ENCODE data around the gene TGM3. TPM values are rescaled to one million over a fixed set of nuclear protein-coding genes. Genes with fewer than 3 reads are reported as not detected.
A peak's percentile ranks its signal among the peaks of the same experiment; 100 is the strongest.

Gene TGM3
- total RNA-seq, 1 donor from 2014 or later = not detected

DNA sequence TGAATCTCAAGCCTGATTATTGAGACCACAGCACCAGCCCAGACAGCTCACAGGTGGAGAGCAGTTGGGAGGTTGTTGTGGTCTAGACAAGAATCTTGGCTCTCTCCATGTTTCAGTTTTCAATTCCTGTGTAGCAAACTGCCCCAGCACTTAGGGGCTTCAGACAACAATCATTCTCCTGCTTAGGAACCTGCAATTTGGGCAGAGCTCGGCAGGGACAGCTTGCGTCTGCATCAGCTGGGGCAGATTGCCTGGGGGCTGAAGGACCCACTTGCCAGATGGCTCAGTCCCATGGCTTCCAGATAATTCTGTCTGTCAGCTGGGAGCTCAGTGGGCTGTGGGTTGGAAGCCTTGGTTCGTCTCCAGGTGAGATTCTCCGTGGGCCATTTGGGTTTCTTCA is 91.8 kb downstream of the TGM3 start:
- Histone ChIP-seq H3K9me3 (peaks cover 3 to 5% of the 10 kb centered on the region in 2 donors), H3K27ac (no peak overlapping the region), H3K4me3 (no peak overlapping the region), H3K4me1 (no peaks in the 10 kb centered on the region), H3K36me3 (no peaks in the 10 kb centered on the region), H3K27me3 (no peaks in the 10 kb centered on the region)
- peak in 1 of 2 donors; percentile 40 for DNase-seq (ENCODE audit: low spot score in 2 of 2)
- intact Hi-C loops (cut with DNase I) = no loop called here
- TF ChIP-seq, protein P1, sequence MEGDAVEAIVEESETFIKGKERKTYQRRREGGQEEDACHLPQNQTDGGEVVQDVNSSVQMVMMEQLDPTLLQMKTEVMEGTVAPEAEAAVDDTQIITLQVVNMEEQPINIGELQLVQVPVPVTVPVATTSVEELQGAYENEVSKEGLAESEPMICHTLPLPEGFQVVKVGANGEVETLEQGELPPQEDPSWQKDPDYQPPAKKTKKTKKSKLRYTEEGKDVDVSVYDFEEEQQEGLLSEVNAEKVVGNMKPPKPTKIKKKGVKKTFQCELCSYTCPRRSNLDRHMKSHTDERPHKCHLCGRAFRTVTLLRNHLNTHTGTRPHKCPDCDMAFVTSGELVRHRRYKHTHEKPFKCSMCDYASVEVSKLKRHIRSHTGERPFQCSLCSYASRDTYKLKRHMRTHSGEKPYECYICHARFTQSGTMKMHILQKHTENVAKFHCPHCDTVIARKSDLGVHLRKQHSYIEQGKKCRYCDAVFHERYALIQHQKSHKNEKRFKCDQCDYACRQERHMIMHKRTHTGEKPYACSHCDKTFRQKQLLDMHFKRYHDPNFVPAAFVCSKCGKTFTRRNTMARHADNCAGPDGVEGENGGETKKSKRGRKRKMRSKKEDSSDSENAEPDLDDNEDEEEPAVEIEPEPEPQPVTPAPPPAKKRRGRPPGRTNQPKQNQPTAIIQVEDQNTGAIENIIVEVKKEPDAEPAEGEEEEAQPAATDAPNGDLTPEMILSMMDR (IDR thresholded peaks at IDR 0.05) = no peak

Other genes with a start within 250 kb of the TGM3 start
- gene STK35, start 194.2 kb upstream of the TGM3 start, total RNA-seq = 11.2 TPM
- not detected for gene TGM6, start 84.9 kb downstream of the TGM3 start, total RNA-seq
- 83.5 TPM for gene SNRPB, start 174.8 kb downstream of the TGM3 start, total RNA-seq
- 0.64 TPM for gene ZNF343, start 212.9 kb downstream of the TGM3 start, total RNA-seq
- not detected for gene TMC2, start 240.6 kb downstream of the TGM3 start, total RNA-seq